GM19455 (cell line): ENCODE measurements around the gene NCDN.
A peak's percentile ranks its signal among the peaks of the same experiment; 100 is the strongest.

Experiments used
- ATAC-seq: cut with Tn5 transposase; IDR thresholded peaks from one replicate; pipeline ENCODE4 v1.9.1; 2021; ENCODE audit not compliant: unreplicated experiment

The NCDN gene

DNA sequence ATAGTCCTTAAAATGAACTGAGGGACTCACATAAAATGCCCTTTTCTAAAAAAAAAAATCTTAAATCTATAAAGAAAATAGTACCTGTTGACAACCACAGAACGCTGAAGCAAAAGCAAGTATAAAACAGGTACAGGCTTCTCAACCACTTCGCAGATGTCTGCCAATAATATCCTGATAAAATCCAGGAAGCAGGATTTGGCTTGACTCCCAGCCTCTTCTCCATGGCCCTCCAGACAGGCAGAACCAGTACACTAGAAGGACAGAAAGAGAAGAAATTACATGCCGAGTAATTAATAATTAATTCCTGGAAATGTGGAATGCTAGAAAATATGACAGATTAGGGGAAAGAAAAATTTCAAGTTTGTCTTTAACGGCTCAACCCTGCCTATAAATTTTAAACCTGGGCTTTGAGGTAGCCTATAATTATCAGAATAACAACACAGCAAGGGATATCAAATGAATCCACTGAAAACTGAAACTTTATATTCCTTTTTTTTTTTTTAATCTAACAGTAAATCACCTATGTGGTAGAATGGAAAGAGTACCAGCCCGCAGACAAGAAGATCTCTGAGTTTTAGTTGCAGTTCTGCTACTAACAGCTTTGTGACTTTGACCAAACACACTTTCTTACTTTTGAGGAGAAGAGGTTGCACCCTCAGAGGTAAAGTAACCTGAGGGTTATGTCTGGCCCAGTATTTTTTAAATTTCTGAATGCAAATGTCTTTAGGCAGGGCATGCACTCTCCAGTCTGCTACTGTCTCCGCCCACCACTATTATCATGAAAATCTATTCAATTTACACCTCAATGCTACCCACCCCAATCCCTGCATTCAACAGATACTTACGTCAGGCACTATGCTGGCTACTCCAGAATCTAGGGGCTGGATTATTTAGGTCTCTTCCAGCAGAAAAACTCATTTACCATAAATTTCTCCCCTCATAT, 3.1 kb upstream of the NCDN start:
- ATAC-seq = no peak

DNA sequence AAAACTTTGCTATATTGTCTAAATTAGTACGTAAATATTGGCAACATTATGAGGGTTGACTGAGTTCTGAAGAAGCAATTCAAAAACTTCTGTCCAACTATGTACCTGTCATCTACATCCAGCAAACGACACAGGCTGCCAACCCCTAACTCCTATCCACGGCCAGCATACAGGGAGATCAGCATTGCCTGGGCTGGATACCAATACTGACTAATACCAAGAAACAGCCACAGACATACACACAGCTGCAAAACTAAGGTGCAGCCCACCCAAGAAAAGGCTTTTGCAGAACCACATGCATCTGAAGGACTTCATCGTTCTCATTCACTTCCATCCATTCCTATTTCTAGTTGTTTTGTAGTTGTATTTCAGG, 2.4 kb upstream of the NCDN start:
- ATAC-seq = no peak

DNA sequence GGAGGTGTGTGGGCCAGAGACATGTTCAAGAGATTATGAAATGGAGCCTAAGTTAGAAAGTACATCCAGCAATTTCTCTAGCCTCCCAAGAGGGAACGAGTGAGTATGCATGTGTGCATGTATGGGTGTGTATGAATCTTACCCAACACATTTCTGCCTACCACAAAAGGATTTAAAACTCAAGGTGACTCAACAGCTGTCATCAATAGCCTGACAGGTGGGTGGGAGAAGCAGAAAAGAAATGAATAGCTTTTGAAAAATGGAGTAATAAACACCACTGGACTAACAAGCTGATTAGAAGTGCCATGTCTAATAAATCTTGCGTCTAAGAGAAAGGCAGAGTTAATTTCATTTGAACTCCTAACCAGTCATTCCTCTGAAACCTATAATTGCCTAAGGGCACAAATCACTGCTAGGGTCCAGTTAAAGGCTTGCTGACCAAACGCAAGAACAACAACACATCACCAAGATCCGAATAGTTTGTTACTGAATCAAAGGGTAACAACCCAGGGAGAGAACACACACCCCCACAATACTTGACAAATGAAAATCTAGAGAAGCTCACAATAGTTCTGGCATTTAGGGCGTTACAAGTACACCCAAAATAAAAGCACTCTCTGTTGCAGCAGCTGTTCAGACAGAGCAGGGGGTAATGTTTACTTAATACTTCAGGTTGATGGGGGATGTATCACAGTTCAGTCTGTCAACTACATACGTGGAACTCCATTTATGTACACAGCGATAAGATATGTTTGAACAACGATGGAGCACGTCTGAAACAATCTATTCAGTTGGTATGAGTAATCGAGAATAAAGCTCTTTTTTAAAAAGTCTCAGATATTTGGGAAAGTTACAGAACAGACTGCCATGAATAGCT, 1.8 kb upstream of the NCDN start:
- ATAC-seq = no peak

DNA sequence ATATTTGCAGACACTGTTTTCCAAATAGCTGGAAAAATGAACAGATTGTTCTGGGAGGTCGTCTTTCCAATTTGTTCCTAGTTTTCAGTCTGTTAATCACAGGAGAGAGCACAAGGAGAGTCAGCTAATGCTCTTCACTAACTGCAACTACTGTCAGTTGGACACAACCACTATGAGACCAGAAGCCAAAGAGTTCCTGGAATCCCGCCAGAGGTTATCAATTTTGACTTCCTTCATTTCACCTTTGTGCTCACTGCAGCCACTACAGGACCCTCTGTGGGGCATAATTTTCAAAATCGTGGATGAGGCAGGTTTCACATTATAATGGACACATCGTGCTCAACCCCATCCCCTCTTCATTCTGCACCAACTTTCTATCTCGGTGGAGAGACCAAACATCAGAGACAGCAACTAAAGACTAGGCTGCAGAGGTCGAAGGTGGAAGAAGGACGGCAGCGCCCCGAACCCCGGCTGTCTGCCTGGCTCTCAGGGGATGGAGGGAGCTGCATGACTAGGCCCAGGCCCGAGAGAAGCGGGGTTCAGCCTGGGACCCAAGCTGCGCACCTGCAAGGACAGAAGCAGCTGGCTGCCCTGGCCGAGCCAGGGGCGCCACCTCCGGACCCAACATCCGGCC, 998 bp upstream of the NCDN start:
- ATAC-seq = no peak

- ATAC-seq = peak; percentile 88
These were observed 435 bp upstream of the NCDN start, which contains the start of gene KIAA0319L for GRCh38 chr1:35557118-35557610. TSS of gene KIAA0319L (minus strand) at chr1:35557403. CDS start at chr1:35554491, 2,912 bp downstream.

GRCh38 chr1:35558374-35559316, 1.0 kb downstream of the NCDN start:
- ATAC-seq = no peak

DNA sequence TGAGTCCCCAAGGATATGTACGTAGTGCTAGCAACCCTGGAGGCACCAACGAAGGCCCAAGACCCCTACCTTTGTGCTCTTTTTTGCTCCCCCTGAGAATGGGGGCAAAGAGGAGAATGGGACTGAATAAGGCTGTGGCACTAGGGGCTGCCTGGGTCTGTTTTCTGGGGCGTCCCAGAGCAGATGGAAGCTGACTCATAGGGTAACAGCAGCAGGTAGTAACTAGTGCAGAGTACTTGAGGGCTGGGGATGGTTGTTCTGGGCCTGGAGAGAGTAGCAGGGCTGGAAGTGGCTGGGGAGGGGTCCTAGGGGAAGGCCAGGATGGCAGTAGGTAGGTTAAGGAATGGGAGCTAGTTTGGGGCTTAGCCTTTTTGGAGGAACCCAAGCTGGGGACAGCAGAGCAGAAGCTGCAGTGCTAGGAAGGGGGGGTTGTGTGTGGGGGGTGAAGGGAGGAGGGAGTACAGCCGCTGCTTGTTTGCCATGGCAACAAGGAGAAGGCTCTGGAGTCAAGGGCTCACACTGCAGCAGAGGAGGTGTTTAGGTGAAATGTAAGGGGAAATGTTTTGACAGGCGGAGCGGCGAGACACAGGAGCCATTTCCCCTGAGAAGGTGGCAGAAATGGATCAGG, 1.8 kb downstream of the NCDN start:
- no peak for ATAC-seq

- ATAC-seq = no peak
These were observed 2.9 kb downstream of the NCDN start for GRCh38 chr1:35560256-35561225.

GRCh38 chr1:35561297-35561971, 3.8 kb downstream of the NCDN start:
- no peak for ATAC-seq

DNA sequence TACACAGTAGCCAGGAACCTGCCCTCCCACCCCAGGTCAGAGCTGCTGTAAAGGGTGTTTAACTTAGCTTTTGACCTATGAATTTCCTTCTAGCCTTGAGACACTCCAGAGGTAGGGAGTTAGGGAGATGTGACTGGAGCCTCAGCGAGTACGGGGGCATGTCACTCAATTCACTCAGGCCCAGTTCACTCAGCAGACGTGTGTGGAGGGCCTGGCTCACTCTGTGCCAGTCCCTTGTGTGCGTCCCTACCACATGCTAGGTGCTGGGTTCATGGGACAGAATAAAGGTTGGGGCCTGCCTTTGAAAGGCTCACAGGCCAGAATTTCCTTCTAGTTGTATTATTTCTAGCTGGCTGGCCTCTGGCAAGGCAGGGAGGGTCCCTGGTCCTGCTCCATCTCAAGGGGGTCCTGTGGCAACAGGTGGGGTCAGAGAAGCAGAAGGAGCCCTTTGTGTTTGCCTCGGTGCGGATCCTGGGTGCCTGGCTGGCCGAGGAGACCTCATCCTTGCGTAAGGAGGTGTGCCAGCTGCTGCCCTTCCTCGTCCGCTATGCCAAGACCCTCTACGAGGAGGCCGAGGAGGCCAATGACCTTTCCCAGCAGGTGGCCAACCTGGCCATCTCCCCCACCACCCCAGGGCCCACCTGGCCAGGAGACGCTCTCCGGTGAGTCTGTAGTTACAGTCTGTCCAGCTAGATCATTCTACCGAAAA, 4.5 kb downstream of the NCDN start:
- ATAC-seq = no peak

GRCh38 chr1:35563166-35563565, 5.6 kb downstream of the NCDN start:
- no peak for ATAC-seq

- no peak for ATAC-seq
These were observed 6.7 kb downstream of the NCDN start for GRCh38 chr1:35564037-35564883.

DNA sequence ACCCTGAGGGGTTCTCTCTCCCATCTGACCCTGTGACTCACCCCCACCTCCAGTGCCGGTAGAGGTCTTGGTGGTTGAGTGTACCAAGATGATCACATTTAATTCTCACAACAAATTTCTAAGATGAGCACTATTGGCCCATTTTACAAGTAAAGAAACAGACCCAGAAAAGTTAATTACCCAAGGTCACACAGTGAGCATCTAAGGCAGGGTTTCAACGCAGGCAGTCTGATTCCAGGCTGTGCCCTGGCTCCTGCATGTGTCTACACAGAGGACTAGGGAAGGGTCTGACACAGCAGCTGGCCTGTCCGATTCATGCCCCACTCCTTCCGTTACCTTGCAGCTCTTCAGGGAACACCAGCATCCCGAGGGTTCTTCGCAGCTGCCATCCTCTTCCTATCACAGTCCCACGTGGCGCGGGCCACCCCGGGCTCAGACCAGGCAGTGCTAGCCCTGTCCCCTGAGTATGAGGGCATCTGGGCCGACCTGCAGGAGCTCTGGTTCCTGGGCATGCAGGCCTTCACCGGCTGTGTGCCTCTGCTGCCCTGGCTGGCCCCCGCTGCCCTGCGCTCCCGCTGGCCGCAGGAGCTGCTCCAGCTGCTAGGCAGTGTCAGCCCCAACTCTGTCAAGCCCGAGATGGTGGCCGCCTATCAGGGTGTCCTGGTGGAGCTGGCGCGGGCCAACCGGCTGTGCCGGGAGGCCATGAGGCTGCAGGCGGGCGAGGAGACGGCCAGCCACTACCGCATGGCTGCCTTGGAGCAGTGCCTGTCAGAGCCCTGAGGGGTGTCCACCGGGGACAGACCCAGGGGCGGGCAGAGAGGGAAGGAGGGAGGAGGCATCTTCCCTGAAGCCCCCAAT, 7.5 kb downstream of the NCDN start:
- no peak for ATAC-seq

GRCh38 chr1:35565742-35566133, 8.1 kb downstream of the NCDN start:
- ATAC-seq = no peak

GRCh38 chr1:35567947-35568558, 10.5 kb downstream of the NCDN start:
- ATAC-seq = no peak
